ENCODE data around the gene CRAT.

CRAT gene

DNA sequence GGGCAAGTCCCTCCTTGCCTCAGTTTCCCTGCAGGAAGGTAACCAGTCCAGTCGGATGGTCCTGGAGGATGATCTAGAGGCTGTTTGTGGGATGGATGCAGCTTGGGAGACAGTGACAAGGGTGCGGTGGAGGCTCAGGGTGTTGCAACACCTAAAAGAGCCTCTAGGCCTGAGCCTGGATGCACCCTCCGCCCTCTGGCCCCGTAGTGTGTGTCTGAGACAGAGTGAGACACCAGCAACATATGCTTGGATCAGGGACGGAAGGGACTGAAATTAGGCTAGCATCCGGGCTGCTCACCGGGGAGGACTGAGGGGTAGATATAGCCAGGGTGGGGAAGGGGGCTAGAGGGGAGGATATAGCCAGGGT is 1.1 kb downstream of the CRAT start:
- no peak for DNase-seq

GRCh38 chr9:129108805-129109536 is 1.6 kb downstream of the CRAT start:
- no peak for DNase-seq

GRCh38 chr9:129108083-129108804 is 2.3 kb downstream of the CRAT start:
- DNase-seq, result no peak

- no peak for DNase-seq
These were observed 2.9 kb downstream of the CRAT start for GRCh38 chr9:129107651-129108050.

GRCh38 chr9:129105857-129106694 is 4.5 kb downstream of the CRAT start:
- no peak for DNase-seq

DNA sequence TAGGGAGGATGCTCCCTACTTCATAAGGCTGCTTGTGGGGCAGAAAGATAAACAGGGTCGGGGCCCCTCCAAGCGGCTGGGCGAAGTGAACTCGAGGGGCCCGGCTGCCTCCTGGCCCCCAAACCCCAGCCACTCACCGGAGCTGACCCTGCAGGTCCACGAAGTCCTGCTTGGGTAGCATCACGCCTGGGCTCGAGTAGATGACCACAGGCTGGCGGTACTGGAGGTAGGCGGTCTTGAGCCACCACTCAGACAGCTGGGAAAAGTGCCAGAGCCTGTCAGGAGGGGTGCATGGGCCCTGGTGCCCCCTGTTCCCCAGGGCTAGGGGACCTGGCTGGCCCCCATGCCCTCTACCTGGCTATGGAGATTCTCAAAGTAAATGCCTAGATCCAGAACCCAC is 6.5 kb downstream of the CRAT start:
- DNase-seq, result no peak

DNA sequence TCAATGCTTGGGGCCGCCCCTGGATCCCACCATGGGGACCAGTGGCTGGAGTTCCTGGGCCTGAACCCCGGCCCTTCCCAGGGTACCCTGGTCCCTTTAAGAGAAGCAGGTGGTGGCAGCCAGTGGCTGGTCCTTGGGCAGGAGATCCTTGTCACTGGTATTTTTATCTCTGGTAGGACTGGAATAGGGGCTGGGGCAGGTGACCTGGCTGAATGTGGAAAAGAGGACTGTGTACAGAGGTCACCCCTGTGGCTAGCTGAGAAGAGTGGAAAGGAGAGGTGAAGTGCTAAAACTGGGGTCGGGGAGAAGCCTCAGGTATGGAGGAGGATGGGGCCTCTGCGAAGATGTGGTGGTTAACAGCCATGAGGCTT is 7.0 kb downstream of the CRAT start:
- no peak for DNase-seq

DNA sequence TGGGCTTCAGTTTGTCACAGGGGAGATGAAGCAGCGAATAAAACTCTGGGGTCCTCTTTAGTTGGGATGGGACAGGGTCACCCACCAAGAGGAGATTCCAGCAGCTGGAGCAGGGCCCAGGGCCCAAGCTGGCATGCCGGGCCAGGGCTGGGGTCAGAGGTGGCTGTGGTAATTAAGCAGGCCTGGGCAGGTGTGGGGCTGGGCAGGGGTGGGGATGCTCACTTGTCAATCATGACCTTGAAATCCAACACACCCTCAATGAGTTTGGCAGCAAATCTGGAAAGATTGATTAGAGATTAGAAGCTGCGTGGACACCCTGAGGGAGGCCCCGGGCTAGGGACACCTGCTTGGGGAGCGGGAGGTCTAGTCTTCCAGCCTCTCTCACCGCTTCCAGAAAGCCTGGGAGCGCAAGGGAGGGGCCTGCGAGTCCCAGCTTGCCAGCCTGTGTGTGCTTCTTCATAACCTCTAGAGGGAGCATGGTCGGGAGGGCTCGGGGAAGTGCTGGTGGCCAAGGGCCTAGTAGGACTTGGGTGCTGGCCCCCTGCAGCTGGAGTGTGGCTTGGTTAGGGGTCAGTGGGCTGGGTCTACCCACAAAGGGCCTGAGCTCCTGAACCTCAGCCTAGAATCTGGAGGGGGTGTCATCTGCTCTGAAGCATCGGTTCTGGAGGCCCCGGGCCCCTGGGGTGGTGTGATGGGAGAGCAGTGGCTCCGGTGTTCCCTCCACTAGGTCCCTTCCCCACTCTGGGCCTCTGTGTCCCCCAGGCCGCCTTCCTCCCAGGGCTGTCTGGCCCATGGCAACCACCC is 7.6 kb downstream of the CRAT start:
- peak in 1 of 2 experiments; percentile 41 for DNase-seq

DNA sequence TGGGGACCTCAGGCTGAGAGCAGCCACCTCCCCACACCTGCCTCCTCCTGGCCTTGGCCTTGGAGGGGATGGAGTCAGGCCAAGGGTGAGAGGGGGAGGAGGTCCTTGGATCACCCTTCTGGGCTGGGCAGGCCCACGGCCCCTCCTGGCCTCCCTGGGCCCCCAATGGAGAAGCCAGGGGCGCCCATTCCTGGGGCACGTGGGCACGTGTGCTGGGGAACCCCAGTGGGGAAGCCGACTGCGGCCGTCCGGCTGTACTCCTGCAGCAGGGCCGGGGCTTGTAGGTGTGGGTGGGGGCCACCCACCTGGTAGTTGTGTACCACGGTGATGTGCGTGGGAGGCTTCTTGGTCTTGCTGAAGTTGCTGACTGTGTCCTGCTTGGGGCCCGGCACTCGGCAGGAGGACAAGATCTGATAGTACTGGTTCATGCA is 8.5 kb downstream of the CRAT start:
- no peak for DNase-seq

GRCh38 chr9:129101279-129101678 is 9.3 kb downstream of the CRAT start:
- DNase-seq, result no peak

DNA sequence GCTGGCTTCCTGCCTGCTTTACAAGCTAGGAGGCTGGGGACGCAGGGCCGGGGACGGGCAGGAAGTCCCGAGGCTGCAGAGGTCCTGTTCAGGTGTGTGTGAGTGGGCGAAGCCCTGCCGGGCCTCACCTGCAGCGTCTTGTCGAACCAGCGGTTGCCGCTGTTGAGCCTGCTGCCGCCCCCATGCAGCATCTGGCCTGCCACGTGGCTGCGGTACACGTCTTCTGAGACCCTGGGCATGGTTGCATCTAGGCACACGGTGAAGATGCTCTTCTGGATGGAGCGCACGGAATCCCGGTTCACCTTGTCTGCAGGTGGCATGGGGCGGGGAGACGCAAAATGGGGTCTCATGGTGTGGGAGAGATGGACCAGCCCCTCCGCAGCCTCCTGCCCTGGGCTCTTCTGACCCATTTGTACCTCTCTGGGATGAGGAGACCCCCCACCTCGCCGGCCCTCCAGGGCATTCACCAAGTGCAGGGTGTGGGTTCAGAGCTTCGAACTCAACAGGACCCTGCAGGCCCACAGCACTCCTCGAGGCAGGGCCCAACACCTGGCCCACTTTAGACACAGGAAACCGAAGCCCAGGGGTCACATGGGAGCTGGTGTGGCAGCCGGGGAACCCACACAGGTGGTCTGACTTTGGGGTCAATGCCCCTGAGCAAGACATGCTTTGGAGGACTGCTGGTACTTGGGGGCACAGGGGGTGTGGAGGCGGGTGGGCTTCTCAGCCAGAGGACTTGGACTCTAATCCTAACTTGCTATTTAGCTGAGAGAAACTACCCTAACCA is 10.0 kb downstream of the CRAT start:
- DNase-seq, result no peak

DNA sequence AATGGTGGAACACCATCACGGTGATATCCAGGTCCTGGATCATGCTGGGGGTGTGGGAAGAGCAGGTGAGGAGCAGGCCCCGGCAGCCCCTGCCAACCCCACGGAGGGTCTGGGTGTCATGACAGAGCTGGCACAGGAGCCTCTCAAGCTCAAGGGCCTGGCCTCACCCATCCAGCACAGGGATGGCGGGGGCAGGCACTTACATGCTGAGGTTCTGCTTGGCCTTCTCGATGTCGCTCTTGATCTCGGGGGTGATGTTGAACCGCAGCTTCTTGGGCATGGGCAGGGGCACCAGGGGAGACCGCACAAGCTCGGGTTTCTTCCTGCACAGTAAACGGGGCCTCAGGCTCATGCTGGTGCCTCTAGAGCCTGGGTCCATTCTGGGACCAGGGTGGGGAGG is 12.3 kb downstream of the CRAT start:
- DNase-seq, result no peak

DNA sequence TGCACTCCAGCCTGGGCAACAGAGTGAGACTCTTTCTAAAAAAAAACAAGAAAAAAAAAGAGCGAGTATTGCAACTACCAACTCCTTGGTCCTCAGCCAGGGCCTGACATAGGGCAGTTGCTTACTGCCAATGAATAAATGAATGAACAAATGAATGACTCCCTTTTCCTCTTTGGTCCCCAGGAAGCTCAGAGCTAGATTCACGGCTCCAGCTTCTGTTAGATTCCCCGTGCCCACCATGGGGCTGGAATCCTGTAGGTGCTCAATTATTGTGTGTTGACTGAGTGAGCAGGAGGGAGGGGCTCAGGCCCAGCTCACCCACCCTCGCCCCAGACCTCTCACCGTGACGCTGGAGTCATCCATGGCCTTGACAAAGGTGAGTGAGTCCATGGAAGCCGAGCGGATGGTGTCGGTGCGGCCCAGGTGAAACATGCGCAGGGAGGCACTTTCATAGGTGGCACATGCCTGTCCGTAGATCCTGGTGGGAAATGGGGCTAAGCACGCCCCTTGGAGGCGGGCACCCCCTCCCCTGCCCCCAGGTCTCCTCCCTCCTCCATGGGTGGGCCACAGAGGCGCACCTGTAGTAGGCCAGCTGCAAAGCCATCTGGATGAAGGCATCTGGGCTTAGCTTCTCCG is 12.8 kb downstream of the CRAT start:
- no peak for DNase-seq

GRCh38 chr9:129095908-129096307 is 14.7 kb downstream of the CRAT start:
- no peak for DNase-seq

- DNase-seq, result no peak
These were observed 15.4 kb downstream of the CRAT start for GRCh38 chr9:129095170-129095667.

DNA sequence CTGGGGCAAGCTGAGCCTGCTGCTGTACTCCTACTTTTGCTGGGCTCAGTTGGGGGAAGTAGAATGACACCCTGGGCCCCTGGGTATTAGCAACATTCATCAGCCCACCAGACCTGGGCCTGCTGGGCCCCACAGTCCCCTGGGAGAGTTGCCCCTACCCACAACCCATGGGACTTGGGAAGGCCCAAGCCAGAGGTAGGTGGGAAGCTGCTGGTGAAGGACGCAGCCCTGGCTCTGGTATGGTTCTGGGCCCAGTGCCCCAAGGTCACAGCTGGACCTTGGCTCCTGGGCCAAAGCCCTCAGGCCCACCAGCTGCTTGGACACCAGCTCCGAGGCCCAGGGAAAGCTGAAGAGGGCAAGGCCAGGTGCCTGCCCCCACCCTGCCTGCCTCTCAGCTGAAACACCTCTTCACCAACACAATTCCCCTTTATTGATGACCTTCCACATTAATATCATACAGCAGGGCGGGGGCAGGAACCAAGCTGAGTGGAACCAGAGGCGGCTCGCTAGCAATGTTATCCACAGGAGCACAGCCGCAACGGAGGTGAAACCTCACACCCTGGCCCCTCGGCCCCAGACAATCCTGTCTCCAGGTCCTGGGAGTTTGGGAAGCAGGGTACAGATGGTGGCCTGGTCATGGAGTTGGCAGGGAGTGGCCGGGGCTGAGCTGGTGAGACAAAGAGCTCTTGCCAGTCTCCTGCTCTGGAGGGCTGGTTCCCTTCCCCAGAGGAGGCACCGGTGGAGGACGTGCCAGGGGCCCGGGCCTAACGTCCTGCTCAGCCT is 16.0 kb downstream of the CRAT start:
- no peak for DNase-seq

DNA sequence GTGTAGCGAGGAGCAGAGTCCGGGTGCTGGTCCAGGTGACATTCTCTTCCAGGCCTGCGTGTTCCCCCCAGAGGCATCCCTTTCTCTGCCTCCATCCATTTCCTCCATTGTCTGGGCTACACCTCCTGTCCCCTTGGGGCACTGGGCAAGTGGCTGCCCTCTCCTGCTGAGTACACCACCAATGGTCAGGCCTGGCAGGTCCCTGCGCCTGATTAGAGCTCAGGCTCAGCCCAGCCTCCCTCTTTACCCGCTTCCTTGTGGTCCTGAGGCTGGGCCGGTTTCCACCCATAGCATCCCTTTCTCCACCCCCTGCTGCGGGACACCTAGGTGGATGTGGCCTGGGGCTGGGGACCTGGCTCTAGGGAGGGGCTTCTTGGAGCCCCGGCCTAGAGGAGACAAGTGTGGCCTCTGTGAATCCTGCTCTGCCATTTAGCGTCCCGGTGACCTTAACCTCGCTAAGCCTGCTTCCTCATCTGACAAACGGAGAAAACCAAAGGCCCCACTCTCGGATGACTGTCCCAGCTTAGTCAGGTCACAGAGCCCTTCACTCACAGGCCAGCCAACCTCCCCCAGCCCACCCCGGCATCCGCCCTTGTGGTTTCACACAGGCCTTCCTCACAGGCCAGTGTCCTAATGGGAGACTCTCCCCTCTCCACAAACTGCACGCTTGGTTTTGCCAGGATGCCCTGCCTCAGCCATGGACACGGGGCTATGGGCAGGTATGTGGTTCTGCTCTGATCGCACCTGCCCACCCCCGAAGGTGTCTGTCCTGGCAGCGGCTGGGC is 16.8 kb downstream of the CRAT start:
- DNase-seq, result no peak

- no peak for DNase-seq
These were observed 21.3 kb downstream of the CRAT start for GRCh38 chr9:129089246-129089645.

GRCh38 chr9:129084087-129084486 is 26.5 kb downstream of the CRAT start:
- DNase-seq, result no peak

Data from SW 1271 (cell line).